H9 (cell line): ENCODE data around the gene CLCN3. TPM values are rescaled to one million over a fixed set of nuclear protein-coding genes. Genes with fewer than 3 reads are reported as not detected.

Experiments used
- DNase-seq: peaks from one replicate; pipeline ENCODE4 v3.0.0-alpha.2; 2017
- H2AFZ ChIP-seq: one replicate; pipeline ENCODE4 v1.6.1; 2013; ENCODE audit warnings: mild to moderate bottlenecking, low read length, control low read depth, moderate library complexity
- H2AK5ac ChIP-seq: 2 replicates; pipeline ENCODE4 v1.6.1; 2013; ENCODE audit warnings: low read length, control low read depth, mixed read lengths; ENCODE audit not compliant: insufficient read length
- H2BK120ac ChIP-seq: one replicate; pipeline ENCODE4 v1.6.1; 2013; ENCODE audit warnings: low read depth, mild to moderate bottlenecking, low read length, control low read depth, inconsistent platforms; ENCODE audit not compliant: poor library complexity, severe bottlenecking
- H2BK12ac ChIP-seq: 2 replicates; pipeline ENCODE4 v1.6.1; 2013; ENCODE audit warnings: low read length, control low read depth, mixed read lengths, low read depth; ENCODE audit not compliant: insufficient read length
- H2BK15ac ChIP-seq: 2 replicates; pipeline ENCODE4 v1.6.1; 2013; ENCODE audit warnings: low read depth, low read length, control low read depth
- H2BK20ac ChIP-seq: one replicate; pipeline ENCODE4 v1.6.1; 2013; ENCODE audit warnings: low read depth, mild to moderate bottlenecking, low read length, control low read depth, inconsistent platforms; ENCODE audit not compliant: poor library complexity, severe bottlenecking
- H2BK5ac ChIP-seq: 2 replicates; pipeline ENCODE4 v1.6.1; 2013; ENCODE audit warnings: low read length, control low read depth, mixed read lengths; ENCODE audit not compliant: insufficient read length
- H3K14ac ChIP-seq: 2 replicates; pipeline ENCODE4 v1.6.1; 2013; ENCODE audit warnings: low read length, control low read depth; ENCODE audit not compliant: insufficient read depth
- H3K18ac ChIP-seq: 2 replicates; pipeline ENCODE4 v1.6.1; 2013; ENCODE audit warnings: low read depth, mild to moderate bottlenecking, mixed read lengths, low read length, control low read depth; ENCODE audit not compliant: insufficient read length
- H3K23ac ChIP-seq: 2 replicates; pipeline ENCODE4 v1.6.1; 2013; ENCODE audit warnings: low read length, control low read depth, mixed read lengths, low read depth; ENCODE audit not compliant: insufficient read length
- H3K23me2 ChIP-seq: 2 replicates; pipeline ENCODE4 v1.6.1; 2013; ENCODE audit warnings: low read depth, mild to moderate bottlenecking, mixed read lengths, low read length, control low read depth; ENCODE audit not compliant: insufficient read length, poor library complexity, severe bottlenecking
- H3K27ac ChIP-seq: 2 replicates; pipeline ENCODE4 v1.5.1; 2013; ENCODE audit warnings: low read length, control low read depth, mixed read lengths, low read depth; ENCODE audit not compliant: insufficient read length
- H3K27me3 ChIP-seq: 2 replicates; pipeline ENCODE4 v1.6.1; 2013; ENCODE audit warnings: low read length, control low read depth, inconsistent platforms; ENCODE audit not compliant: insufficient read depth
- H3K4ac ChIP-seq: 2 replicates; pipeline ENCODE4 v1.6.1; 2013; ENCODE audit warnings: low read depth, mild to moderate bottlenecking, control low read depth, inconsistent platforms, low read length, moderate library complexity
- H3K4me1 ChIP-seq: 2 replicates; pipeline ENCODE4 v1.6.1; 2013; ENCODE audit warnings: low read length, control low read depth, inconsistent platforms; ENCODE audit not compliant: insufficient read depth
- H3K4me2 ChIP-seq: 2 replicates; pipeline ENCODE4 v1.6.1; 2013; ENCODE audit warnings: low read length, control low read depth, mixed read lengths; ENCODE audit not compliant: insufficient read length, insufficient read depth
- H3K56ac ChIP-seq: 2 replicates; pipeline ENCODE4 v1.6.1; 2013; ENCODE audit warnings: low read depth, mild to moderate bottlenecking, mixed read lengths, low read length, control low read depth; ENCODE audit not compliant: insufficient read length
- H3K79me1 ChIP-seq: 2 replicates; pipeline ENCODE4 v1.6.1; 2013; ENCODE audit warnings: low read depth, mild to moderate bottlenecking, moderate library complexity, low read length, control low read depth, inconsistent platforms; ENCODE audit not compliant: insufficient read depth, poor library complexity, severe bottlenecking
- H3K79me2 ChIP-seq: 2 replicates; pipeline ENCODE4 v1.6.1; 2013; ENCODE audit warnings: low read length, control low read depth, inconsistent platforms; ENCODE audit not compliant: insufficient read depth
- H3K9ac ChIP-seq: 2 replicates; pipeline ENCODE4 v1.6.1; 2013; ENCODE audit warnings: low read length, control low read depth, mixed read lengths; ENCODE audit not compliant: insufficient read length; ENCODE audit errors: extremely low read depth
- H3K9me3 ChIP-seq: one replicate; pipeline ENCODE4 v1.6.1; 2013; ENCODE audit warnings: low read depth, low read length, inconsistent platforms; ENCODE audit not compliant: control insufficient read depth
- H3T11ph ChIP-seq: one replicate; pipeline ENCODE4 v1.6.1; 2013; ENCODE audit warnings: mild to moderate bottlenecking, low read length, control low read depth, inconsistent platforms
- H4K20me1 ChIP-seq: one replicate; pipeline ENCODE4 v1.6.1; 2013; ENCODE audit not compliant: control insufficient read depth, insufficient read length, insufficient read depth
- H4K5ac ChIP-seq: 2 replicates; pipeline ENCODE4 v1.6.1; 2013; ENCODE audit warnings: low read depth, mild to moderate bottlenecking, mixed read lengths, low read length, control low read depth; ENCODE audit not compliant: insufficient read length
- H4K8ac ChIP-seq: replicated peaks from 2 replicates; pipeline ENCODE4 v1.6.1; 2013; ENCODE audit warnings: low read length, control low read depth, mixed read lengths, low read depth; ENCODE audit not compliant: insufficient read length
- H4K91ac ChIP-seq: 2 replicates; pipeline ENCODE4 v1.6.1; 2013; ENCODE audit warnings: low read depth, mild to moderate bottlenecking, moderate library complexity, mixed read lengths, low read length, control low read depth; ENCODE audit not compliant: insufficient read length
- H3K27ac Mint-ChIP-seq, 3 experiments: 2 replicates in 2 of 3; 3 replicates in 1 of 3; pipeline ENCODE4 v1.8.0; 2020 to 2021; ENCODE audit warnings: mixed read lengths in 3 of 3, mild to moderate bottlenecking in 1 of 3, moderate library complexity in 1 of 3
- H3K27me3 Mint-ChIP-seq: 2 replicates; pipeline ENCODE4 v1.8.0; 2021; ENCODE audit warnings: low read depth, mild to moderate bottlenecking, moderate library complexity, mixed read lengths
- H3K36me3 Mint-ChIP-seq, 3 experiments: 2 replicates in 2 of 3; 3 replicates in 1 of 3; pipeline ENCODE4 v1.8.0; 2020 to 2021; ENCODE audit warnings: low read depth in 3 of 3, mixed read lengths in 3 of 3; ENCODE audit not compliant: insufficient read depth in 1 of 3
- H3K4me1 Mint-ChIP-seq, 2 experiments: 2 replicates each; pipeline ENCODE4 v1.8.0; 2020; ENCODE audit warnings: mixed read lengths in 2 of 2
- H3K4me3 Mint-ChIP-seq, 2 experiments: 2 replicates in 1 of 2; 3 replicates in 1 of 2; pipeline ENCODE4 v1.8.0; 2020 to 2021; ENCODE audit warnings: mild to moderate bottlenecking in 2 of 2, mixed read lengths in 2 of 2, moderate library complexity in 1 of 2
- H3K9me3 Mint-ChIP-seq, 2 experiments: 2 replicates in 1 of 2; 3 replicates in 1 of 2; pipeline ENCODE4 v1.8.0; 2020; ENCODE audit warnings: mild to moderate bottlenecking in 2 of 2, mixed read lengths in 2 of 2, moderate library complexity in 1 of 2
- CTCF ChIP-seq: fragments of 200-600 bp; sonication (generic); conservative IDR thresholded peaks from 3 replicates; pipeline ENCODE4 v1.8.0; 2021; ENCODE audit warnings: antibody characterized with exemption, mild to moderate bottlenecking
- WGBS: extraction: QIAGEN DNeasy Blood & Tissue Kit; methylation state at CpG from one replicate; pipeline ENCODE4 v1.1.7; 2013; ENCODE audit warnings: missing lambda C conversion rate, low lambda C conversion rate, mixed read lengths; ENCODE audit not compliant: insufficient read length; ENCODE audit errors: extremely low coverage; 5-methylcytosine and 5-hydroxymethylcytosine counted together
- total RNA-seq: library from RNA; stranded (reverse); gene quantifications from 2 replicates; pipeline ENCODE4 v1.2.1, GENCODE V29; 2021

CLCN3 gene
- total RNA-seq, 1 experiment from 2014 or later, result 25.7 TPM

- WGBS, result no CpG with 5 or more reads among the region's 2 CpGs
- no peaks in the 10 kb centered on the region for H3K27me3 Mint-ChIP-seq
- H2AFZ ChIP-seq, result no peak overlapping the region
- H2BK5ac ChIP-seq, result no peak overlapping the region
- no peak overlapping the region for H4K8ac ChIP-seq
- H3K18ac ChIP-seq, result no peak overlapping the region
- H3K4me3 Mint-ChIP-seq, result no peak overlapping the region
- H3K4ac ChIP-seq, result no peak overlapping the region
- H2BK120ac ChIP-seq, result no peak overlapping the region
- H3K27ac Mint-ChIP-seq, result no peak overlapping the region
- no peak overlapping the region for H3K56ac ChIP-seq
- H4K91ac ChIP-seq, result no peak overlapping the region
- no peak overlapping the region for H3K27ac ChIP-seq
- H2BK15ac ChIP-seq, result no peak overlapping the region
- no peaks in the 10 kb centered on the region for H3K27me3 ChIP-seq
- H4K5ac ChIP-seq, result no peak overlapping the region
- H3T11ph ChIP-seq, result no peak overlapping the region
- peaks cover 2% of the 10 kb centered on the region for H3K79me1 ChIP-seq
- H3K23ac ChIP-seq, result no peak overlapping the region
- no peaks in the 10 kb centered on the region for H3K4me1 ChIP-seq
- H3K14ac ChIP-seq, result no peak overlapping the region
- no peak overlapping the region for H3K4me2 ChIP-seq
- peaks cover 2% of the 10 kb centered on the region for H3K23me2 ChIP-seq
- H3K9ac ChIP-seq, result no peak overlapping the region
- H3K36me3 Mint-ChIP-seq, result peaks cover 8 to 30% (median 17%) of the 10 kb centered on the region in 3 experiments
- no peak for TF ChIP-seq CTCF
- H3K9me3 Mint-ChIP-seq, result peaks cover 10 to 15% of the 10 kb centered on the region in 2 experiments; a peak in 4 of 5 replicates
- H3K79me2 ChIP-seq, result no peaks in the 10 kb centered on the region
- no peak overlapping the region for H2AK5ac ChIP-seq
- H3K9me3 ChIP-seq, result peaks cover 8% of the 10 kb centered on the region
- H3K4me1 Mint-ChIP-seq, result peaks cover 21% of the 10 kb centered on the region in 2 experiments
- H2BK12ac ChIP-seq, result no peak overlapping the region
- H2BK20ac ChIP-seq, result no peak overlapping the region
- H4K20me1 ChIP-seq, result no peaks in the 10 kb centered on the region
- no peak for DNase-seq
Observed at GRCh38 chr4:169663402-169663801, 43.0 kb downstream of the CLCN3 start.
